Measurements from ENCODE around the gene DPP10.

The DPP10 gene

DNA sequence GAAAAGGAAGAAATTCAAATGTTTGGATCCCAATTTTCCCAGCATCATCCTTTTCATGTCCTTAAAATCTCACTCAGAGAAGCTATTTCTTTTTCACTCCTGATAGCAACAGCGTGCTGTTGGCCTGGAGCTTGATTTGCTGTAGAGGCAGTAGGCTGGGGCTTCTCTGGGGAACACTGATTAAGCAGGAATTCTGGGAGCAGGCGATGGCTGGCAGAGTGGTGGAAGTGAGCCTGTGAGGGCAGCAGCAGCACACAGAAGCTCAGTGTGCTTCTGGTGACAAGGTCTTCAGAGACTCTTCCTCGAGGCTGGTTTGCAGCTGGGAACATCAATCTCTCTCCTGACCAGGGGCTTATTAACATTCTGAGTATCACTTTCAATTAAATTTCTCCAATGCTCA is 284.6 kb downstream of the DPP10 start:
- Histone ChIP-seq H3K4me2 (ENCODE audit: insufficient read depth, low read length, poor library complexity, severe bottlenecking) (no peak overlapping the region), H3K36me3 (replicated peaks in 1 of 2; ENCODE audit: control insufficient read depth in 2 of 2, insufficient read depth in 2 of 2, low read length in 2 of 2) (no peaks in the 10 kb centered on the region), H3K4ac (ENCODE audit: low read length) (no peak overlapping the region), H3K27me3 (ENCODE audit: control insufficient read depth in 3 of 3, insufficient read depth in 3 of 3, low read depth in 1 of 3, low read length in 3 of 3) (peaks cover 0 to 4% (median 2%) of the 10 kb centered on the region in 3 experiments), H4K91ac (ENCODE audit: low read depth, low read length, poor library complexity) (no peak overlapping the region), H3K18ac (ENCODE audit: low read length) (no peak overlapping the region), H2AFZ (ENCODE audit: low read length) (no peak overlapping the region), H3K23ac (ENCODE audit: low read depth, low read length, poor library complexity) (no peak overlapping the region), H2BK120ac (ENCODE audit: low read depth, low read length) (no peak overlapping the region), H2AK5ac (ENCODE audit: low read depth, low read length) (no peak overlapping the region), H2BK5ac (ENCODE audit: low read length) (no peak overlapping the region), H3K79me1 (ENCODE audit: low read depth, low read length) (no peaks in the 10 kb centered on the region), H3K27ac (replicated peaks; ENCODE audit: low read length) (no peak overlapping the region), H3K4me3 (ENCODE audit: low read length in 2 of 2) (no peak overlapping the region), H2BK12ac (ENCODE audit: low read length) (no peak overlapping the region), H3K9me3 (replicated peaks in 1 of 2; ENCODE audit: control insufficient read depth in 2 of 2, insufficient read depth in 1 of 2, low read depth in 1 of 2, low read length in 2 of 2) (no peaks in the 10 kb centered on the region), H3K9ac (ENCODE audit: low read depth, low read length, poor library complexity) (no peak overlapping the region), H3K14ac (ENCODE audit: low read length) (no peak overlapping the region), H2BK15ac (ENCODE audit: low read length) (no peak overlapping the region), H3K4me1 (ENCODE audit: control insufficient read depth in 2 of 2, insufficient read depth in 1 of 2, low read depth in 1 of 2, low read length in 2 of 2) (peaks cover 0 to 2% of the 10 kb centered on the region in 2 donors), H4K8ac (ENCODE audit: low read depth, low read length) (no peak overlapping the region)
- WGBS, 2 donors (ENCODE audit: extremely low coverage in 2 of 2, insufficient read length in 2 of 2, insufficient replicate concordance in 1 of 2): no CpG with 5 or more reads among the region's 3 CpGs
- no peak for DNase-seq (ENCODE audit: low spot score)

DNA sequence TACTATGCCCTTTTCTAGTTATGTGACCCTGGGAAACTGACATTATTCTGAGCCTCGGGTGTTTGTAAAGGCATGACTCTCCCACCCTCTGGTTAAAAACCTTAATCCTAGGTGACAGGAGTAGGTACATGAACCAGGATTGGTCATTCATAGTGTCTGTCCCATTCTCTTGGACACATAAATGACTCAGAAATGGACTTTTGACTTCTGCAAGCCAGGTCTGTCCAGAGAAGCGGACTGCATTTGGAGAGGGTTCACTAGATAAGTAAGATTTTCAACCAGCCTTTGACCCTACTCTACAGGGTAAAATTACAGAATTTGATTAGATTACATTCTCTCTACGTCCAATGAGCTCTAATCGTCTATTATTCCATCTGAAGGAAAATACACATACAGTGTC is 285.9 kb downstream of the DPP10 start:
- WGBS, 2 donors (ENCODE audit: extremely low coverage in 2 of 2, insufficient read length in 2 of 2, insufficient replicate concordance in 1 of 2): no CpG with 5 or more reads among the region's 4 CpGs
- Histone ChIP-seq H3K9me3 (replicated peaks in 1 of 2; ENCODE audit: control insufficient read depth in 2 of 2, insufficient read depth in 1 of 2, low read depth in 1 of 2, low read length in 2 of 2) (no peaks in the 10 kb centered on the region), H2AK5ac (ENCODE audit: low read depth, low read length) (no peak overlapping the region)

GRCh38 chr2:114729026-114729425 is 286.6 kb downstream of the DPP10 start:
- H4K91ac ChIP-seq (ENCODE audit: low read depth, low read length, poor library complexity): no peak overlapping the region
- no peak overlapping the region for H3K4me2 ChIP-seq (ENCODE audit: insufficient read depth, low read length, poor library complexity, severe bottlenecking)
- no peak overlapping the region for H3K4ac ChIP-seq (ENCODE audit: low read length)
- H3K4me3 ChIP-seq (ENCODE audit: low read length in 2 of 2): no peak overlapping the region
- no peak overlapping the region for H3K14ac ChIP-seq (ENCODE audit: low read length)
- H3K9me3 ChIP-seq (replicated peaks in 1 of 2; ENCODE audit: control insufficient read depth in 2 of 2, insufficient read depth in 1 of 2, low read depth in 1 of 2, low read length in 2 of 2): no peaks in the 10 kb centered on the region
- H3K18ac ChIP-seq (ENCODE audit: low read length): no peak overlapping the region
- H3K27ac ChIP-seq (replicated peaks; ENCODE audit: low read length): no peak overlapping the region
- no peak overlapping the region for H2BK120ac ChIP-seq (ENCODE audit: low read depth, low read length)
- no peaks in the 10 kb centered on the region for H3K79me1 ChIP-seq (ENCODE audit: low read depth, low read length)
- H2BK15ac ChIP-seq (ENCODE audit: low read length): no peak overlapping the region
- H3K23ac ChIP-seq (ENCODE audit: low read depth, low read length, poor library complexity): no peak overlapping the region
- H3K27me3 ChIP-seq (ENCODE audit: control insufficient read depth in 3 of 3, insufficient read depth in 3 of 3, low read depth in 1 of 3, low read length in 3 of 3): peaks cover 0 to 4% (median 2%) of the 10 kb centered on the region in 3 experiments
- no peaks in the 10 kb centered on the region for H3K36me3 ChIP-seq (replicated peaks in 1 of 2; ENCODE audit: control insufficient read depth in 2 of 2, insufficient read depth in 2 of 2, low read length in 2 of 2)
- no peak overlapping the region for H3K9ac ChIP-seq (ENCODE audit: low read depth, low read length, poor library complexity)
- no peak overlapping the region for H2AK5ac ChIP-seq (ENCODE audit: low read depth, low read length)
- WGBS, 2 donors (ENCODE audit: extremely low coverage in 2 of 2, insufficient read length in 2 of 2, insufficient replicate concordance in 1 of 2): no CpG with 5 or more reads among the region's 5 CpGs
- no peak overlapping the region for H2BK12ac ChIP-seq (ENCODE audit: low read length)
- no peak overlapping the region for H4K8ac ChIP-seq (ENCODE audit: low read depth, low read length)
- peak overlapping the region; percentile 45 for H2AFZ ChIP-seq (ENCODE audit: low read length)
- DNase-seq (ENCODE audit: low spot score): no peak
- H3K4me1 ChIP-seq (ENCODE audit: control insufficient read depth in 2 of 2, insufficient read depth in 1 of 2, low read depth in 1 of 2, low read length in 2 of 2): peaks cover 0 to 2% of the 10 kb centered on the region in 2 donors
- no peak overlapping the region for H2BK5ac ChIP-seq (ENCODE audit: low read length)

More for the DNA sequence above, 285.9 kb downstream of the DPP10 start:
- H3K18ac ChIP-seq (ENCODE audit: low read length): no peak overlapping the region
- H3K4me2 ChIP-seq (ENCODE audit: insufficient read depth, low read length, poor library complexity, severe bottlenecking): no peak overlapping the region
- no peak overlapping the region for H3K9ac ChIP-seq (ENCODE audit: low read depth, low read length, poor library complexity)
- DNase-seq (ENCODE audit: low spot score): no peak
- no peaks in the 10 kb centered on the region for H3K36me3 ChIP-seq (replicated peaks in 1 of 2; ENCODE audit: control insufficient read depth in 2 of 2, insufficient read depth in 2 of 2, low read length in 2 of 2)
- no peak overlapping the region for H3K27ac ChIP-seq (replicated peaks; ENCODE audit: low read length)
- H2BK12ac ChIP-seq (ENCODE audit: low read length): no peak overlapping the region
- H4K8ac ChIP-seq (ENCODE audit: low read depth, low read length): no peak overlapping the region
- H3K4me1 ChIP-seq (ENCODE audit: control insufficient read depth in 2 of 2, insufficient read depth in 1 of 2, low read depth in 1 of 2, low read length in 2 of 2): peaks cover 0 to 2% of the 10 kb centered on the region in 2 donors
- no peak overlapping the region for H2AFZ ChIP-seq (ENCODE audit: low read length)
- no peak overlapping the region for H2BK120ac ChIP-seq (ENCODE audit: low read depth, low read length)
- H2BK15ac ChIP-seq (ENCODE audit: low read length): no peak overlapping the region
- H2BK5ac ChIP-seq (ENCODE audit: low read length): no peak overlapping the region
- no peak overlapping the region for H3K4ac ChIP-seq (ENCODE audit: low read length)
- H3K14ac ChIP-seq (ENCODE audit: low read length): no peak overlapping the region
- H3K4me3 ChIP-seq (ENCODE audit: low read length in 2 of 2): no peak overlapping the region
- H3K27me3 ChIP-seq (ENCODE audit: control insufficient read depth in 3 of 3, insufficient read depth in 3 of 3, low read depth in 1 of 3, low read length in 3 of 3): peaks cover 0 to 4% (median 2%) of the 10 kb centered on the region in 3 experiments
- H4K91ac ChIP-seq (ENCODE audit: low read depth, low read length, poor library complexity): no peak overlapping the region
- no peaks in the 10 kb centered on the region for H3K79me1 ChIP-seq (ENCODE audit: low read depth, low read length)
- H3K23ac ChIP-seq (ENCODE audit: low read depth, low read length, poor library complexity): no peak overlapping the region

GRCh38 chr2:114735126-114735525 is 292.7 kb downstream of the DPP10 start:
- Histone ChIP-seq H2AK5ac (ENCODE audit: low read depth, low read length) (no peak overlapping the region), H2BK12ac (ENCODE audit: low read length) (no peak overlapping the region), H3K4me2 (ENCODE audit: insufficient read depth, low read length, poor library complexity, severe bottlenecking) (no peak overlapping the region), H3K27ac (replicated peaks; ENCODE audit: low read length) (no peak overlapping the region), H3K18ac (ENCODE audit: low read length) (no peak overlapping the region), H4K91ac (ENCODE audit: low read depth, low read length, poor library complexity) (no peak overlapping the region), H3K14ac (ENCODE audit: low read length) (no peak overlapping the region), H2BK120ac (ENCODE audit: low read depth, low read length) (no peak overlapping the region), H3K4ac (ENCODE audit: low read length) (no peak overlapping the region), H3K27me3 (ENCODE audit: control insufficient read depth in 3 of 3, insufficient read depth in 3 of 3, low read depth in 1 of 3, low read length in 3 of 3) (peaks cover 0 to 2% (median 0%) of the 10 kb centered on the region in 3 experiments), H4K8ac (ENCODE audit: low read depth, low read length) (no peak overlapping the region), H3K79me1 (ENCODE audit: low read depth, low read length) (no peaks in the 10 kb centered on the region), H2AFZ (ENCODE audit: low read length) (no peak overlapping the region), H3K9me3 (replicated peaks in 1 of 2; ENCODE audit: control insufficient read depth in 2 of 2, insufficient read depth in 1 of 2, low read depth in 1 of 2, low read length in 2 of 2) (no peaks in the 10 kb centered on the region), H2BK5ac (ENCODE audit: low read length) (no peak overlapping the region), H3K36me3 (replicated peaks in 1 of 2; ENCODE audit: control insufficient read depth in 2 of 2, insufficient read depth in 2 of 2, low read length in 2 of 2) (no peaks in the 10 kb centered on the region), H3K23ac (ENCODE audit: low read depth, low read length, poor library complexity) (no peak overlapping the region), H3K9ac (ENCODE audit: low read depth, low read length, poor library complexity) (no peak overlapping the region), H2BK15ac (ENCODE audit: low read length) (no peak overlapping the region), H3K4me3 (ENCODE audit: low read length in 2 of 2) (no peak overlapping the region), H3K4me1 (ENCODE audit: control insufficient read depth in 2 of 2, insufficient read depth in 1 of 2, low read depth in 1 of 2, low read length in 2 of 2) (no peaks in the 10 kb centered on the region)
- no CpG with 5 or more reads among the region's 3 CpGs for WGBS, 2 donors (ENCODE audit: extremely low coverage in 2 of 2, insufficient read length in 2 of 2, insufficient replicate concordance in 1 of 2)
- DNase-seq (ENCODE audit: low spot score): no peak
